HepG2 (cell line): Measurements from ENCODE around the gene IFT172. TPM values are rescaled to one million over a fixed set of nuclear protein-coding genes. Genes with fewer than 3 reads are reported as not detected.

Experiments used
- BRCA1 ChIP-seq: sonication (generic); formaldehyde crosslinking; IDR thresholded peaks from 2 replicates; pipeline ENCODE4 v1.4.0; 2020; ENCODE audit warnings: missing genetic modification reagents
- CBX1 ChIP-seq: IDR thresholded peaks from one replicate; pipeline ENCODE4 v1.6.1; 2016; ENCODE audit warnings: antibody characterized with exemption, low read depth
- FOXO1 ChIP-seq: sonication (generic); formaldehyde crosslinking; IDR thresholded peaks from 2 replicates; pipeline ENCODE4 v1.4.0; 2020; ENCODE audit warnings: missing genetic modification reagents
- KDM5B ChIP-seq: sonication (generic); formaldehyde crosslinking; IDR thresholded peaks from 2 replicates; pipeline ENCODE4 v1.4.0; 2020; ENCODE audit warnings: missing genetic modification reagents, mild to moderate bottlenecking, borderline replicate concordance
- MAFF ChIP-seq: IDR thresholded peaks from 2 replicates; pipeline ENCODE4 v1.6.1; 2011; ENCODE audit warnings: low read depth, low read length, improper control_type of control experiment
- NPAS2 ChIP-seq: sonication (generic); formaldehyde crosslinking; IDR thresholded peaks from 2 replicates; pipeline ENCODE4 v1.8.0; 2022; ENCODE audit warnings: mild to moderate bottlenecking, missing genetic modification reagents, borderline replicate concordance
- SRF ChIP-seq: IDR thresholded peaks from 2 replicates; pipeline ENCODE4 v1.6.1; 2011; ENCODE audit warnings: mild to moderate bottlenecking, low read depth, low read length, moderate library complexity
- TP53 ChIP-seq: sonication (generic); formaldehyde crosslinking; conservative IDR thresholded peaks from 2 replicates; pipeline ENCODE4 v1.4.0; 2020; ENCODE audit warnings: missing genetic modification reagents
- ZNF143 ChIP-seq: sonication (generic); formaldehyde crosslinking; IDR thresholded peaks from 2 replicates; pipeline ENCODE4 v1.4.0; 2020; ENCODE audit warnings: missing genetic modification reagents
- ZNF530 ChIP-seq: sonication (generic); formaldehyde crosslinking; IDR thresholded peaks from 2 replicates; pipeline ENCODE4 v1.5.0; 2020; ENCODE audit warnings: low read depth, mild to moderate bottlenecking, missing genetic modification reagents
- ZNF572 ChIP-seq: sonication (generic); formaldehyde crosslinking; IDR thresholded peaks from 2 replicates; pipeline ENCODE4 v1.5.1; 2020; ENCODE audit warnings: mild to moderate bottlenecking, missing genetic modification reagents
- ZNF616 ChIP-seq: sonication (generic); formaldehyde crosslinking; IDR thresholded peaks from 2 replicates; pipeline ENCODE4 v1.5.0; 2020; ENCODE audit warnings: low read depth, mild to moderate bottlenecking, missing genetic modification reagents
- polyA plus RNA-seq, 8 experiments: library from polyadenylated mRNA; depleted of rRNA in 3 of 8; stranded (reverse) in 7 of 8; unstranded in 1 of 8; fragments of >200 nt; fragmentation: Illumina TruSeq in 4 of 8; extraction: Trizol in 4 of 8; gene quantifications; 2 replicates each; pipeline versions ENCODE4 v1.2.1 to v1.2.3, GENCODE V29; 2011 to 2016; ENCODE audit warnings: low read depth in 4 of 8, missing spikeins in 1 of 8, mixed read lengths in 1 of 8; ENCODE audit not compliant: insufficient read depth in 1 of 8
- total RNA-seq, 5 experiments: library from RNA; depleted of rRNA; stranded (reverse); fragments of >200 nt; fragmentation: Illumina TruSeq; extraction: Trizol; gene quantifications; 2 replicates each; pipeline ENCODE4 v1.2.3, GENCODE V29; 2016; ENCODE audit warnings: low read depth in 1 of 5
- TF ChIP-seq, protein P1 (sequence below): sonication (generic); formaldehyde crosslinking; conservative IDR thresholded peaks from 2 replicates; pipeline ENCODE4 v1.8.0; 2022; ENCODE audit warnings: mild to moderate bottlenecking, moderate library complexity, missing genetic modification reagents
- TF ChIP-seq, protein P2 (sequence below): fragments of 450-650 bp; IDR thresholded peaks from 2 replicates; pipeline ENCODE4 v1.6.1; 2017; ENCODE audit warnings: mild to moderate bottlenecking
- TF ChIP-seq, protein P3 (sequence below): sonication (generic); formaldehyde crosslinking; IDR thresholded peaks from 2 replicates; pipeline ENCODE4 v1.4.0; 2020; ENCODE audit warnings: missing genetic modification reagents
- TF ChIP-seq, protein P4 (sequence below): sonication (generic); formaldehyde crosslinking; conservative IDR thresholded peaks from 2 replicates; pipeline ENCODE4 v1.8.1; 2023; ENCODE audit warnings: missing genetic modification reagents
- TF ChIP-seq, protein P5 (sequence below): sonication (generic); formaldehyde crosslinking; IDR thresholded peaks from 2 replicates; pipeline ENCODE4 v1.5.0; 2020; ENCODE audit warnings: mild to moderate bottlenecking, missing genetic modification reagents
- TF ChIP-seq, protein P6 (sequence below): IDR thresholded peaks from 2 replicates; pipeline ENCODE4 v1.6.1; 2016; ENCODE audit warnings: low read depth, control low read depth

IFT172 gene
- total and polyA plus RNA-seq, 2 of the 13 experiments (the other 11 are each of a cell fraction or from before 2014, with no cell fraction given): 21.6 to 35.7 TPM

DNA sequence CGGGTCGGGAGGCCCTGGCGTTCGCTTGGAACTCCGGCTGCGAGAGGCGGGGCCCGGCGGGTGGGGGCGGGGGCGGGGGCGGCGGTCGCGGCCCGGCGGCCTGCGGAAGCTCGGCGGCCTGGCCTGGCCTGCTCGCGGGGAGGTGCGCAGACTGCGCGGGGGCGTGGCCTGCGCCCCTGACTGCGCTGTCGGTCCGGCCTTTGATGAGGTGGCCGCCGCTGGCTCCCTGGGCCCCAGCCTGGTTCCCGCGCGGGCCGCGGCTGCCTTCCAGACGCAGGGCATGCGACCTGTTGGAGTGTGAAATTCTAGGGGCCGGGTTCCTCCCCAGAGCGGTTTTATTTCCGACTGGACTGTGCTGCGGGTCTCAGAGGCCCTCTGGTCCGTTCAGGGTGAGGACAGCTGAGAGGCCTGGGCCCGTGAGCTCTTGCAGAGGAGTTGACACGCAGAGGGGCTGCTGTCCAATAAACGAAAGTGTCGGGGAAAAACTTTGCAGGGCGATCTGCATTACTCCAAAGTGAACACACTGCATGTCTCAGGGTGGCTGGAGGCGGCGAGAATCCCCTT is 60.5 kb downstream of the IFT172 start (continued):
- TF ChIP-seq, protein P1, sequence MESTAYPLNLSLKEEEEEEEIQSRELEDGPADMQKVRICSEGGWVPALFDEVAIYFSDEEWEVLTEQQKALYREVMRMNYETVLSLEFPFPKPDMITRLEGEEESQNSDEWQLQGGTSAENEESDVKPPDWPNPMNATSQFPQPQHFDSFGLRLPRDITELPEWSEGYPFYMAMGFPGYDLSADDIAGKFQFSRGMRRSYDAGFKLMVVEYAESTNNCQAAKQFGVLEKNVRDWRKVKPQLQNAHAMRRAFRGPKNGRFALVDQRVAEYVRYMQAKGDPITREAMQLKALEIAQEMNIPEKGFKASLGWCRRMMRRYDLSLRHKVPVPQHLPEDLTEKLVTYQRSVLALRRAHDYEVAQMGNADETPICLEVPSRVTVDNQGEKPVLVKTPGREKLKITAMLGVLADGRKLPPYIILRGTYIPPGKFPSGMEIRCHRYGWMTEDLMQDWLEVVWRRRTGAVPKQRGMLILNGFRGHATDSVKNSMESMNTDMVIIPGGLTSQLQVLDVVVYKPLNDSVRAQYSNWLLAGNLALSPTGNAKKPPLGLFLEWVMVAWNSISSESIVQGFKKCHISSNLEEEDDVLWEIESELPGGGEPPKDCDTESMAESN (CRISPR knock-in tag): no peak; the same call in 1 of the 2 replicates
- 0 out of 2 replicates have a peak, but pooled peaks have one; percentile 57 for TF ChIP-seq ZNF572 (CRISPR knock-in tag)
- TF ChIP-seq FOXO1 (CRISPR knock-in tag): peak; percentile 21; the same call in 1 of the 2 replicates
- TF ChIP-seq, protein P2, sequence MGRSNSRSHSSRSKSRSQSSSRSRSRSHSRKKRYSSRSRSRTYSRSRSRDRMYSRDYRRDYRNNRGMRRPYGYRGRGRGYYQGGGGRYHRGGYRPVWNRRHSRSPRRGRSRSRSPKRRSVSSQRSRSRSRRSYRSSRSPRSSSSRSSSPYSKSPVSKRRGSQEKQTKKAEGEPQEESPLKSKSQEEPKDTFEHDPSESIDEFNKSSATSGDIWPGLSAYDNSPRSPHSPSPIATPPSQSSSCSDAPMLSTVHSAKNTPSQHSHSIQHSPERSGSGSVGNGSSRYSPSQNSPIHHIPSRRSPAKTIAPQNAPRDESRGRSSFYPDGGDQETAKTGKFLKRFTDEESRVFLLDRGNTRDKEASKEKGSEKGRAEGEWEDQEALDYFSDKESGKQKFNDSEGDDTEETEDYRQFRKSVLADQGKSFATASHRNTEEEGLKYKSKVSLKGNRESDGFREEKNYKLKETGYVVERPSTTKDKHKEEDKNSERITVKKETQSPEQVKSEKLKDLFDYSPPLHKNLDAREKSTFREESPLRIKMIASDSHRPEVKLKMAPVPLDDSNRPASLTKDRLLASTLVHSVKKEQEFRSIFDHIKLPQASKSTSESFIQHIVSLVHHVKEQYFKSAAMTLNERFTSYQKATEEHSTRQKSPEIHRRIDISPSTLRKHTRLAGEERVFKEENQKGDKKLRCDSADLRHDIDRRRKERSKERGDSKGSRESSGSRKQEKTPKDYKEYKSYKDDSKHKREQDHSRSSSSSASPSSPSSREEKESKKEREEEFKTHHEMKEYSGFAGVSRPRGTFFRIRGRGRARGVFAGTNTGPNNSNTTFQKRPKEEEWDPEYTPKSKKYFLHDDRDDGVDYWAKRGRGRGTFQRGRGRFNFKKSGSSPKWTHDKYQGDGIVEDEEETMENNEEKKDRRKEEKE: no peak
- TF ChIP-seq BRCA1 (CRISPR knock-in tag): 0 out of 2 replicates have a peak, but pooled peaks have one; percentile 3
- no peak for TF ChIP-seq ZNF530
- peak; percentile 16 for TF ChIP-seq KDM5B (CRISPR knock-in tag)
- no peak for TF ChIP-seq MAFF
- no peak for TF ChIP-seq NPAS2 (CRISPR knock-in tag)
- TF ChIP-seq, protein P3, sequence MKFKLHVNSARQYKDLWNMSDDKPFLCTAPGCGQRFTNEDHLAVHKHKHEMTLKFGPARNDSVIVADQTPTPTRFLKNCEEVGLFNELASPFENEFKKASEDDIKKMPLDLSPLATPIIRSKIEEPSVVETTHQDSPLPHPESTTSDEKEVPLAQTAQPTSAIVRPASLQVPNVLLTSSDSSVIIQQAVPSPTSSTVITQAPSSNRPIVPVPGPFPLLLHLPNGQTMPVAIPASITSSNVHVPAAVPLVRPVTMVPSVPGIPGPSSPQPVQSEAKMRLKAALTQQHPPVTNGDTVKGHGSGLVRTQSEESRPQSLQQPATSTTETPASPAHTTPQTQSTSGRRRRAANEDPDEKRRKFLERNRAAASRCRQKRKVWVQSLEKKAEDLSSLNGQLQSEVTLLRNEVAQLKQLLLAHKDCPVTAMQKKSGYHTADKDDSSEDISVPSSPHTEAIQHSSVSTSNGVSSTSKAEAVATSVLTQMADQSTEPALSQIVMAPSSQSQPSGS (CRISPR knock-in tag): 0 out of 2 replicates have a peak, but pooled peaks have one; percentile 5
- TF ChIP-seq, protein P4, sequence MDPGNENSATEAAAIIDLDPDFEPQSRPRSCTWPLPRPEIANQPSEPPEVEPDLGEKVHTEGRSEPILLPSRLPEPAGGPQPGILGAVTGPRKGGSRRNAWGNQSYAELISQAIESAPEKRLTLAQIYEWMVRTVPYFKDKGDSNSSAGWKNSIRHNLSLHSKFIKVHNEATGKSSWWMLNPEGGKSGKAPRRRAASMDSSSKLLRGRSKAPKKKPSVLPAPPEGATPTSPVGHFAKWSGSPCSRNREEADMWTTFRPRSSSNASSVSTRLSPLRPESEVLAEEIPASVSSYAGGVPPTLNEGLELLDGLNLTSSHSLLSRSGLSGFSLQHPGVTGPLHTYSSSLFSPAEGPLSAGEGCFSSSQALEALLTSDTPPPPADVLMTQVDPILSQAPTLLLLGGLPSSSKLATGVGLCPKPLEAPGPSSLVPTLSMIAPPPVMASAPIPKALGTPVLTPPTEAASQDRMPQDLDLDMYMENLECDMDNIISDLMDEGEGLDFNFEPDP (CRISPR knock-in tag): no peak
- TF ChIP-seq, protein P5, sequence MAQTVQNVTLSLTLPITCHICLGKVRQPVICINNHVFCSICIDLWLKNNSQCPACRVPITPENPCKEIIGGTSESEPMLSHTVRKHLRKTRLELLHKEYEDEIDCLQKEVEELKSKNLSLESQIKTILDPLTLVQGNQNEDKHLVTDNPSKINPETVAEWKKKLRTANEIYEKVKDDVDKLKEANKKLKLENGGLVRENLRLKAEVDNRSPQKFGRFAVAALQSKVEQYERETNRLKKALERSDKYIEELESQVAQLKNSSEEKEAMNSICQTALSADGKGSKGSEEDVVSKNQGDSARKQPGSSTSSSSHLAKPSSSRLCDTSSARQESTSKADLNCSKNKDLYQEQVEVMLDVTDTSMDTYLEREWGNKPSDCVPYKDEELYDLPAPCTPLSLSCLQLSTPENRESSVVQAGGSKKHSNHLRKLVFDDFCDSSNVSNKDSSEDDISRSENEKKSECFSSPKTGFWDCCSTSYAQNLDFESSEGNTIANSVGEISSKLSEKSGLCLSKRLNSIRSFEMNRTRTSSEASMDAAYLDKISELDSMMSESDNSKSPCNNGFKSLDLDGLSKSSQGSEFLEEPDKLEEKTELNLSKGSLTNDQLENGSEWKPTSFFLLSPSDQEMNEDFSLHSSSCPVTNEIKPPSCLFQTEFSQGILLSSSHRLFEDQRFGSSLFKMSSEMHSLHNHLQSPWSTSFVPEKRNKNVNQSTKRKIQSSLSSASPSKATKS (CRISPR knock-in tag): no peak; the same call in 1 of the 2 replicates
- peak; percentile 72; the same call in 1 of the 2 replicates for TF ChIP-seq ZNF616 (CRISPR knock-in tag)
- peak; percentile 55; the same call in 1 of the 2 replicates for TF ChIP-seq TP53 (CRISPR knock-in tag)
- peak; percentile 51 for TF ChIP-seq CBX1
- TF ChIP-seq, protein P6, sequence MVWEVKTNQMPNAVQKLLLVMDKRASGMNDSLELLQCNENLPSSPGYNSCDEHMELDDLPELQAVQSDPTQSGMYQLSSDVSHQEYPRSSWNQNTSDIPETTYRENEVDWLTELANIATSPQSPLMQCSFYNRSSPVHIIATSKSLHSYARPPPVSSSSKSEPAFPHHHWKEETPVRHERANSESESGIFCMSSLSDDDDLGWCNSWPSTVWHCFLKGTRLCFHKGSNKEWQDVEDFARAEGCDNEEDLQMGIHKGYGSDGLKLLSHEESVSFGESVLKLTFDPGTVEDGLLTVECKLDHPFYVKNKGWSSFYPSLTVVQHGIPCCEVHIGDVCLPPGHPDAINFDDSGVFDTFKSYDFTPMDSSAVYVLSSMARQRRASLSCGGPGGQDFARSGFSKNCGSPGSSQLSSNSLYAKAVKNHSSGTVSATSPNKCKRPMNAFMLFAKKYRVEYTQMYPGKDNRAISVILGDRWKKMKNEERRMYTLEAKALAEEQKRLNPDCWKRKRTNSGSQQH: peak; percentile 14; the same call in 1 of the 2 replicates
- TF ChIP-seq ZNF143 (CRISPR knock-in tag): no peak; the same call in 1 of the 2 replicates
- no peak for TF ChIP-seq SRF
